AG04450 (cell line): ENCODE measurements around the gene DLGAP3. TPM values are rescaled to one million over a fixed set of nuclear protein-coding genes. Genes with fewer than 3 reads are reported as not detected.

Experiments used
- CTCF ChIA-PET: fragments of 300-600, 350-600 bp; formaldehyde crosslinking; extraction: SDS; loops from one replicate; lab custom pipeline; 2022; ENCODE audit warnings: antibody characterized with exemption, inconsistent platforms; lab: Charles Lee
- POLR2A ChIA-PET: fragments of 350-600 bp; formaldehyde crosslinking; extraction: SDS; loops from one replicate; lab custom pipeline; 2021; ENCODE audit warnings: antibody characterized with exemption, inconsistent platforms; lab: Yijun Ruan, JAX
- DNase-seq: peaks from one replicate; pipeline ENCODE4 v3.0.0-alpha.2; 2011; ENCODE audit warnings: low read depth, low spot score
- H3K27ac ChIP-seq: one replicate; pipeline ENCODE4 v1.5.1; 2012; ENCODE audit warnings: low read depth, low read length, control low read depth
- H3K27me3 ChIP-seq: one replicate; pipeline ENCODE4 v1.6.0; 2012; ENCODE audit warnings: low read length; ENCODE audit not compliant: control insufficient read depth, insufficient read depth
- H3K4me3 ChIP-seq: 2 replicates; pipeline ENCODE4 v1.5.1; 2011; ENCODE audit warnings: mild to moderate bottlenecking, low read depth, low read length, control low read depth
- H3K9me3 ChIP-seq: 2 replicates; pipeline ENCODE4 v1.5.1; 2012; ENCODE audit warnings: low read length; ENCODE audit not compliant: control insufficient read depth, insufficient read depth
- CTCF ChIP-seq: IDR thresholded peaks from 2 replicates; pipeline ENCODE4 v1.5.1; 2011; ENCODE audit warnings: low read depth, low read length, control low read depth, inconsistent platforms
- polyA plus RNA-seq: library from polyadenylated mRNA; depleted of rRNA; stranded (reverse); fragments of >200 nt; gene quantifications from 2 replicates; pipeline ENCODE4 v1.2.3, GENCODE V29; 2011

The DLGAP3 gene
- polyA plus RNA-seq, 1 experiment = not detected

GRCh38 chr1:34839526-34840305 is 89.7 kb downstream of the DLGAP3 start:
- ChIA-PET CTCF (interaction anchor here (3.6 kb wide), 1 partner anchor 13 kb away, joined by 27 read pairs; no protein-coding TSS in a partner anchor), POLR2A (no interaction called here)
- H3K4me3 ChIP-seq = no peak overlapping the region
- no peak for DNase-seq
- no peak overlapping the region for H3K27ac ChIP-seq
- no peaks in the 10 kb centered on the region for H3K27me3 ChIP-seq
- no peak for TF ChIP-seq CTCF
- no peaks in the 10 kb centered on the region for H3K9me3 ChIP-seq

GRCh38 chr1:34833711-34834110 is 95.7 kb downstream of the DLGAP3 start:
- no peak overlapping the region for H3K4me3 ChIP-seq
- ChIA-PET POLR2A (no interaction called here), CTCF (interaction anchor here (0.6 to 0.7 kb wide), 3 partner anchors 26 to 936 kb away, joined by 3 to 5 read pairs (median 4); partner anchors contain the start of gene CLSPN)
- H3K27ac ChIP-seq = no peak overlapping the region
- no peak for DNase-seq
- no peaks in the 10 kb centered on the region for H3K9me3 ChIP-seq
- TF ChIP-seq CTCF = no peak
- no peaks in the 10 kb centered on the region for H3K27me3 ChIP-seq

- DNase-seq = no peak
- H3K4me3 ChIP-seq = no peak overlapping the region
- H3K27ac ChIP-seq = no peak overlapping the region
- no peaks in the 10 kb centered on the region for H3K27me3 ChIP-seq
- CTCF ChIA-PET = interaction anchor here (1.2 to 1.7 kb wide), 2 partner anchors 21 to 35 kb away, joined by 5 to 7 read pairs; no protein-coding TSS in a partner anchor
- POLR2A ChIA-PET = no interaction called here
- no peaks in the 10 kb centered on the region for H3K9me3 ChIP-seq
- TF ChIP-seq CTCF = no peak
Measured at GRCh38 chr1:34831721-34832246, 97.7 kb downstream of the DLGAP3 start.

- Histone ChIP-seq H3K9me3 (no peaks in the 10 kb centered on the region), H3K27me3 (no peaks in the 10 kb centered on the region), H3K27ac (no peak overlapping the region), H3K4me3 (no peak overlapping the region)
- DNase-seq = no peak
- TF ChIP-seq CTCF = no peak
- ChIA-PET POLR2A (no interaction called here), CTCF (no interaction called here)
Measured at GRCh38 chr1:34829250-34829649, 100.2 kb downstream of the DLGAP3 start.

GRCh38 chr1:34828611-34829010 is 100.8 kb downstream of the DLGAP3 start:
- DNase-seq = no peak
- Histone ChIP-seq H3K4me3 (no peak overlapping the region), H3K27me3 (no peaks in the 10 kb centered on the region), H3K9me3 (no peaks in the 10 kb centered on the region), H3K27ac (no peak overlapping the region)
- no peak for TF ChIP-seq CTCF
- CTCF ChIA-PET = no interaction called here
- POLR2A ChIA-PET = no interaction called here
